K562 (cell line): ENCODE results near the gene AAGAB. TPM values are rescaled to one million over a fixed set of nuclear protein-coding genes. Genes with fewer than 3 reads are reported as not detected.

Experiments
- EHMT2 ChIP-seq: fragments of 450-650 bp; IDR thresholded peaks from 2 replicates; pipeline ENCODE4 v1.6.1; 2018; ENCODE audit warnings: antibody characterized with exemption
- ZBTB40 ChIP-seq, 2 experiments: fragments of 450-650 bp in 1 of 2; sonication (generic) in 1 of 2; formaldehyde crosslinking in 1 of 2; IDR thresholded peaks; 2 replicates each; pipeline versions ENCODE4 v1.7.1 to v1.9.0; 2016 to 2022; ENCODE audit warnings: inconsistent platforms in 1 of 2, mild to moderate bottlenecking in 1 of 2, missing genetic modification reagents in 1 of 2
- polyA plus RNA-seq, 8 experiments: library from polyadenylated mRNA; depleted of rRNA in 4 of 8; stranded (reverse) in 5 of 8; unstranded in 3 of 8; fragments of >200 nt; fragmentation: Nextera tagmentation in 2 of 8; fragmentation: Illumina TruSeq in 1 of 8; extraction: Ambion mirVana in 2 of 8; extraction: Trizol in 1 of 8; gene quantifications; 2 replicates each; pipeline versions ENCODE4 v1.2.1 to v1.2.3, GENCODE V29; 2011 to 2014; ENCODE audit warnings: inconsistent platforms in 1 of 8, missing spikeins in 1 of 8
- total RNA-seq, 7 experiments: library from RNA; depleted of rRNA in 6 of 7; stranded (reverse); fragments of >200 nt in 6 of 7; fragmentation: Illumina TruSeq in 2 of 7; extraction: Trizol in 2 of 7; gene quantifications; 2 replicates each; pipeline versions ENCODE4 v1.2.1 to v1.2.3, GENCODE V29; 2011 to 2021; ENCODE audit warnings: low replicate concordance in 1 of 7

AAGAB gene
- total and polyA plus RNA-seq, 9 of the 15 experiments (the other 6 are each of a cell fraction or from before 2014, with no cell fraction given): 17.8 to 109 (median 58.3) TPM

GRCh38 chr15:67187351-67187854 is 67.1 kb downstream of the AAGAB start (continued):
- TF ChIP-seq ZBTB40 (IDR thresholded peaks at IDR 0.05): no peak
- no peak for TF ChIP-seq ZBTB40 (CRISPR knock-in tag; IDR thresholded peaks at IDR 0.05)
- no peak for TF ChIP-seq EHMT2
